Erythroblast (primary cell): ENCODE measurements around the gene RFX5.

ENCODE experiments used
- GATA1 ChIP-seq: IDR thresholded peaks from 2 replicates; pipeline ENCODE4 v1.6.1; 2011; ENCODE audit warnings: low read depth, mild to moderate bottlenecking, control low read depth, low read length, moderate library complexity
- POLR2A ChIP-seq: IDR thresholded peaks from 2 replicates; pipeline ENCODE4 v1.6.1; 2011; ENCODE audit warnings: mild to moderate bottlenecking, low read length

DNA sequence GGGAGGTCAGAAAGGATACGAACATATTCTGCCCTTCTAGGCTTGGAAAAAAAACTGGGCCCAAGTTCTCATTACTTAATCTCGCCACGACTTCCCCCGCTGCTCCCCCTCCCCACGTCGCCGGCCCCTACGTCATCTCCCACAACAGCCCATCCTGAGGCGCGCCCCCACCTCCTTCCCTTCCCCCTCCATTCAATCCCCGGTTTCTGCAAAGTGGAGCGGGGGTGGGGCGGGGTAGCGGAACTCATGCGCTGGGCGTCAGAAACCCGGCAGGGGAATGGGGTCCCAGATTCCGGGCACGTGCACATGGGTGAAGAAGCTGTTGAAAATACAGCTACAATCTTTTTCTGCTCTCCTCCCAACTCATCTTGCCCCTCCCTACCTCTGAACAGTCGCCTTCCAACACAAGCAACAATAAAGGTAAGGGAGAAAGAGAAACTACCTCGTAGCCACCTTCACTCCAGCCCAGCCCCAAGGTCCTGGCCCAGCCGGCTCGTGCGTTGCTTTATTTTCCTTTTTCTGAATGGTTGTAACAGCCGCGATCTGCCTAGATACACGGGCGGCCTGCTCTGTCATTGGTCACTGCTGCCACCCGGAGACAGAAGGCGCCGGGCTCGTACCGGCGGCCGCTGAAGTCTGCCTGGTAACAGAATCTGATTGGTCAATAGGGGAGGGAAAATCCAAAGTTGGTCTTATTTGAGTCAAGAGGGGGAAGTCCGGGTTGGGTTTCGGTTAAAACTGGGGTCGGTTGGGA is at the start of gene RFX5:
- TF ChIP-seq POLR2A (peak; percentile 81), GATA1 (no peak)
